Fibroblast of peridontal ligament (primary cell): Measurements from ENCODE around the gene NIM1K.
"Not testable (repeated sequence)": the region's sequence is repeated elsewhere in the genome, so short reads cannot be mapped to it uniquely, and the experiment has no call there.

Experiments
- DNase-seq: peaks from one replicate; pipeline ENCODE4 v3.0.0-alpha.2; 2010; ENCODE audit errors: extremely low read depth

The NIM1K gene

DNA sequence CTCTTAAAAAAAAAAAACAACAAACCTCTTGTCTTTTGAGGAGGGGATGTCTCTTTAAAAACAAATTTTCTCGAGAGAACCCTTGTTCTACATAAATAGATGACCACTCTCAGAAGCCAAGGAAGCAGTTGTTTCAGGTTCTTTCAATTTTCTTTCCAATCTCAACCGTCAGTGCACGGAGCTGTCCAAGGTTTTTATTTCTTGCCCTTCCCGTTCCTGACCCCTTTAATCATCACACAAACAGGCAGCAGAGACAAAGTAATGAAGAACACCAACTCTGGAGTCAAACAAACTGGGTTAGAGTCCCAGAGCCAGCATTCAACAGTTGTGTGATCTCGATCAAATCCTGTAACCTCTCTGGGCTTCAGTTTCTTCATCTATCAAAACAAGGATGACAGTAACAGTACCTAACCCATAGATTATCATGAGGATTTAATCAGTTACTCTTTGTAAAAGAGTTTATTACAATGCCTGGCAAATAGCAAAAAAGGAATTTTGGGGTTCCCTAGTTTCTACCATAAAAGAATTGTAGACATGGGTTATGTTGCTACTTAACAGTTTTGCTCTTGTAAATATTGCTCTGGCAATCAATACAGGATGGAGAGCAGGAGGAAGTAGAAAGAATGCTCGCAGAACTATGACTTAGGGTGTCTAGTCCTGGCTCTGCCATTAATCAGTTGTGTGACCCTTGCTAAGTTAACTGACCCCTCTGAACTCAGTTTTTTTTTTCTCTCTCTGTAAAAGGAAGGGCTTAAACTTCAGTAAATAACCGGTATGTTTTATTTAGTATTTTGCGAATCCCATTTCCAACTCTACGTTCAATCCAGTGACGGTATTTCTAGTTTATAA lies 1.0 kb upstream of the NIM1K start:
- peak; percentile 55 for DNase-seq

GRCh38 chr5:43192558-43193180 lies 644 bp downstream of the NIM1K start:
- peak; percentile 27 for DNase-seq

DNA sequence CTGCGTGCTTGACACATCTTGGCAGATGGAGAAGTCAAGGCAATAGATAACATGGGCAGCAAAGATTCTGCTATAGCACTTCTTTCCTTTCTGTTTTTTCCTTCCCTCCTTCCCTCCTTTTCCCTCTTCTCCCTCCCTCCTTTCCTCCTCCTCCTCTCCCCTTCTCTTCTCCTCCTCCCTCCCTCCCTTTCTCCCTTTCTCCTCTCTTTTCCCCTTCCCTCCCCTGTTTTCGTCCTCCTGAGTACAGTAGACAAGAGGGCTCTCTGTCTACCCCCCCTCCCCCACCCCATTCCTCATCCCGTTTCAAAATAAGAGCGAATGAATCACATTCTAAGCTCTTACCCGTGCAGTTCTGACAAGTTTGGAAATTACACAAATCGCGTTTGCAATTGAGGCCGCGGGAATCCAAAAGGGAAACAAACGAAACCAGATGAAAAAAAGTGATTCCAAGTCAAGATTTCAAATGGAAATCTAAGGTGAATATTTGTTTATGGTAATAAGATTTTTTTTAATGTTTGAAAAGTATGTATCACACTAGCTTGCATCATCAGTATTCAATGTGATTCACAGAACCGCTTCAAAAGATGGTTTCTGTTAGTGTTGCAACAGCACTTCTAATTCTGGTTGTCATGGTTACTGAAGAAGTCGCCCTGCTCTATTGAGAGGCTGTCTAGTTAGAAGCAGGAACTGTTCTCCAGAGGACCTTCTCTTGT lies 1.3 kb downstream of the NIM1K start:
- DNase-seq = peak; percentile 97

DNA sequence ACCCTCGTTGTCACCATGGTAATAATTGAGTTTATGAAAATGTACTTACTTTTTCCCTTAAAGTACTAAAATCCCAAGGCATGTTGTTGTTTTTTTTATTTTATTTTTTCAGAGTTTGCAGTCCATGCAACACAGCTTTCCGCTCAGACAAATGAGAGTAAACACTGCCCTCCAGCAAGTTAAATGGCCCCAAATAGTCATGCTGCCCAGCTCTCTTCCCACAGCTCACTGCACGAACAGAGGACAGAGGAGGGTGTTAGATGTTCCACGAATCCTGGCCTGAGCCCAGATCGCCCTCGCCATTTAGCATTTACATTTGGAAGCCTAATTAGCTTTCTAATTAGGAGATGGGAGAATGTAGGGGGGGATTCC lies 1.9 kb downstream of the NIM1K start:
- DNase-seq = no peak

GRCh38 chr5:43195670-43196265 lies 3.7 kb downstream of the NIM1K start:
- DNase-seq = no peak

- DNase-seq = no peak
These were observed 5.5 kb downstream of the NIM1K start for GRCh38 chr5:43197535-43197934.

DNA sequence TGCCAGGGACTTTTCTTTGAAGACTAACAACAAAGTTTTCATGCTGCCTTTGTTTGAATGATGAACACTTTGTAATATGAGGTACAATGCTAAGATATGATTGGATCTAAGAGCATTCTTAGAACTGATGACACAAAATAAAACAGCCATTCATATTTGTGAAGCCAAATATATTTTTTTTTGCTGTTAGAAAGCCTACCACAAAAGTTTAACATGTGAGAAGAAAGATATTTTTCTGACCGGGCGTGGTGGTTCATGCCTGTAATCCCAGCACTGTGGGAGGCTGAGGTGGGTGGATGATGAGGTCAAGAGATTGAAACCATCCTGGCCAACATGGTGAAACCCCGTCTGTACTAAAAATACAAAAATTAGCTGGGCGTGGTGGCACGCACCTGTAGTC lies 9.4 kb downstream of the NIM1K start:
- not testable (repeated sequence) for DNase-seq

- DNase-seq = no peak
These were observed 10.4 kb downstream of the NIM1K start for GRCh38 chr5:43202380-43202779.

GRCh38 chr5:43203373-43203772 lies 11.3 kb downstream of the NIM1K start:
- DNase-seq = peak; percentile 17

- no peak for DNase-seq
These were observed 12.9 kb downstream of the NIM1K start for GRCh38 chr5:43204958-43205357.

- peak; percentile 60 for DNase-seq
These were observed 15.6 kb downstream of the NIM1K start for GRCh38 chr5:43207601-43208000.

- DNase-seq = peak; percentile 16
These were observed 16.6 kb downstream of the NIM1K start for GRCh38 chr5:43208658-43209057.

- DNase-seq = no peak
These were observed 17.0 kb downstream of the NIM1K start for GRCh38 chr5:43209060-43209459.

DNA sequence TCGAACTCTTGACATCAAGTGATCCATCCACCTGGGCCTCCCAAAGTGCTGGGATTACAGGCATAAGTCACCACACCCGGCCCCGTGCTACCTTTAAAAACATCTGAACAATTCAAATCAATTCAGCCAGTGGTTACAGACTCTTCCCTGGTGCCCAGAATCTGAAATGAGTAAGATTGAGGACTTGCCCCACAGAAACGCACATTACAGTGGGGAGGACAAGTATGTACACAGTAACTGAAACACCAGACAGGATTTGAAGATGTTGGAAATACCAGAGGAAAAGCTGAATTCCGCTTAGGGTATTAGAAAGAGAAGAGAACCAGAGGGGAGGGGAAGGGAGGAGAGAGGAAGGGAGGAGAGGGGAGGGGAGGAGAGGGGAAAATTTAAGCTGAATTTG lies 17.8 kb downstream of the NIM1K start:
- no peak for DNase-seq

DNA sequence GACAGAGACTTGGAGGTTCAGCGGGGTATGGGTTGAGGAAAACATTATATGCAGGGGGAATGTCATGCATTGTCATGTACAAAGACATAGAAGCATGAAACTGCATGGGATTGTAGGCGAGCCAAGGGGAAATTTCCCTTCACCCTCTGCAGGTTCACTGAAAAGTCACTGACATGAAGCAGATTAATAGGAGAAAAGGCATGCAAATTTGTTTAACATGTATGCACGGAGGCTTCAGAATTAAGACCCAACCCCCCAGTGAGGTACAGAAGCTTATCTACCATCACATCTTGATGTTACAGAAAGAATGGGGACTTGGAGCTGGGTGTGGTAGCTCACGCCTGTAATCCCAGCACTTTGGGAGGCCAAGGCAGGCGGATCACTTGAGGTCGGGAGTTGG lies 18.5 kb downstream of the NIM1K start:
- no peak for DNase-seq

- DNase-seq = no peak
These were observed 21.9 kb downstream of the NIM1K start for GRCh38 chr5:43213951-43214350.

- DNase-seq = peak; percentile 35
These were observed 23.1 kb downstream of the NIM1K start for GRCh38 chr5:43215073-43215631.

GRCh38 chr5:43216941-43217340 lies 24.9 kb downstream of the NIM1K start:
- no peak for DNase-seq

DNA sequence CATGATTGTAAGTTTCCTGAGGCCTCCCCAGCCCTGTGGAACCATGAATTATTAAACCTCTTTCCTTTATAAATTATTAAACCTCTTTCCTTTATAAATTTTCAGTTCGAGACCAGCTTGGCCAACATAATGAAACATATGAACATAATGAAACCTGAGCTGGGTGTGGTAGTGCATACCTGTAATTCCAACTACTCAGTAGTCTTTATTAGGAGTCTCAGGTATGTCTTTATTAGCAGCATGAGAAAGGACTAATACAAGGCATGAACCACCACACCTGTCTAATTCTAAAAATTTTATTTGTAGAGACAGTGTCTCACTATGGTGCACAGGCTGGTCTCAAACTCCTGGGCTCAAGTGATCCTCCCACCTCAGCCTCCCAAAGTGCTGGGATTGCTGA lies 27.1 kb downstream of the NIM1K start:
- DNase-seq = no peak

GRCh38 chr5:43221502-43221901 lies 29.5 kb downstream of the NIM1K start:
- DNase-seq = no peak

DNA sequence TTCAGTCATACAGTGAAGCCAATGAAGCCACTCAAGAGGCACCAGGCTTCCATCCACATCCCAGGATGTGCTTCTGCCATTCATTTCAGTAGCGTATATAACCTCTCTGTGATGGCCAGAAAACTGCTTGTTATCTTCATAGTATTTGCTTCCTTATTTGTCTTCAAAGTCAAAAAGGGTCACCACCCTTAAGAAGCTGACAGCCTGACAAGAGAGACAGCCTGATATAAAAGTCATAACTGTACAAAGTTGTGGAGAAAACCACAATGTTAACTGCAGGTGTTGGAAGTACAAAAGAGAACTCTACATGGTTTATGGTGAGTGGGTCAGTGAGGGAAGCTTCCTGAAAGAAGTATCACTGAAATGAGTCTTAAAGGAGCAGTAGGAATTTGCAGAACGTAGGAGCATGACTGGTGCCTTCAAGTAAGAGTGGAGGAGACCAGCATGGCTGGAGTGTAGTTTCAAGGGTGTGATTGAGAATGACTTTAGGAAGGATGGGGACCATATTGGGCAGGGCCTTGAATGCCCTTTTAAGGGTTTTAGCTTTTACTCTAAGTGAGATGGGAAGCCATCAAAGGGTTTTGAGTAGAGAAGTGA lies 33.7 kb downstream of the NIM1K start:
- no peak for DNase-seq

DNA sequence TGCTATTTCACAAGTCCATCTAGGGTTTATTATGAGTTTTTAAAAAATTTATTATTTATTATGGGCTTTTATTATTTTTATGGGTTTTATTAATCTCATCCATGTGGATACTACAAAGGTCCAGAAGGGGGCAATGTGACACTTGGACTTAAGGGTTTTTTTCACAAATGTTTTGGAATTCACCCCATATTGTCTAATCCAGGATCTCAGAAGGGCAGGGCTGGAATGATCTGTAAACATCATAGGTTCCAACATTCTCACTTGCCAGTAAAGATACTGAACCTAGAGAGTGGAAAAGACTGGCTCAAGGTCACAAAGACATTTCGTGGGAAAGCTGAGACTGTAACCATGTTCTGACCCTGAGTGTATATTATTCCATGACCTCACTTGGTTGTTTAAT lies 35.6 kb downstream of the NIM1K start:
- DNase-seq = peak; percentile 68
